Astrocyte (in vitro differentiated cells and primary cell): Measurements from ENCODE around the gene TNP1.

Source experiments
- CTCF ChIP-seq: IDR thresholded peaks from 2 replicates; pipeline ENCODE4 v1.5.1; 2011; ENCODE audit warnings: low read depth, mild to moderate bottlenecking, inconsistent platforms, low read length, moderate library complexity; ENCODE audit not compliant: insufficient read depth
- EZH2 ChIP-seq: IDR thresholded peaks from 2 replicates; pipeline ENCODE4 v1.6.1; 2012; ENCODE audit warnings: mild to moderate bottlenecking, low read length, inconsistent platforms; ENCODE audit not compliant: insufficient read depth

- TF ChIP-seq CTCF = no peak
- no peak for TF ChIP-seq EZH2
Observed at GRCh38 chr2:216855605-216856004, 4.3 kb downstream of the TNP1 start.
